Activated CD4-positive, alpha-beta T cell treated with anti-CD3 and anti-CD28 coated beads, Interleukin-2, amount 10 ng/mL, durations not matched to agents 7 days and 5 days (primary cell): ENCODE measurements around the gene ATP5MC3. TPM values are rescaled to one million over a fixed set of nuclear protein-coding genes. Genes with fewer than 3 reads are reported as not detected.

ENCODE experiments used
- CTCF ChIA-PET: fragments of 350-600 bp; sonication (Branson Sonifier 250); formaldehyde crosslinking; loops from one replicate; lab custom pipeline; 2021; ENCODE audit warnings: antibody characterized with exemption; lab: Charles Lee
- POLR2A ChIA-PET: fragments of 350-600 bp; sonication (Branson Sonifier 250); formaldehyde crosslinking; loops from one replicate; lab custom pipeline; 2021; ENCODE audit warnings: antibody characterized with exemption; lab: Charles Lee
- DNase-seq: peaks from one replicate; pipeline ENCODE4 v3.0.0-alpha.2; 2020
- H3K27ac Mint-ChIP-seq: one replicate; pipeline ENCODE4 v1.8.0; 2021; ENCODE audit warnings: mild to moderate bottlenecking, moderate library complexity, mixed read lengths
- H3K27me3 Mint-ChIP-seq: one replicate; pipeline ENCODE4 v1.8.0; 2021; ENCODE audit warnings: mixed read lengths
- H3K36me3 Mint-ChIP-seq: one replicate; pipeline ENCODE4 v1.8.0; 2021; ENCODE audit warnings: low read depth, mixed read lengths
- H3K4me1 Mint-ChIP-seq: one replicate; pipeline ENCODE4 v1.8.0; 2021; ENCODE audit warnings: mixed read lengths
- H3K4me3 Mint-ChIP-seq: one replicate; pipeline ENCODE4 v1.8.0; 2021; ENCODE audit warnings: mild to moderate bottlenecking, moderate library complexity, mixed read lengths
- H3K9me3 Mint-ChIP-seq: one replicate; pipeline ENCODE4 v1.8.0; 2021; ENCODE audit warnings: mixed read lengths
- total RNA-seq, 2 experiments: library from RNA; stranded (reverse); gene quantifications; one replicate each; pipeline ENCODE4 v1.2.3, GENCODE V29; 2021

Gene ATP5MC3
- total RNA-seq, 2 experiments from 2014 or later: 191 to 213 TPM

DNA sequence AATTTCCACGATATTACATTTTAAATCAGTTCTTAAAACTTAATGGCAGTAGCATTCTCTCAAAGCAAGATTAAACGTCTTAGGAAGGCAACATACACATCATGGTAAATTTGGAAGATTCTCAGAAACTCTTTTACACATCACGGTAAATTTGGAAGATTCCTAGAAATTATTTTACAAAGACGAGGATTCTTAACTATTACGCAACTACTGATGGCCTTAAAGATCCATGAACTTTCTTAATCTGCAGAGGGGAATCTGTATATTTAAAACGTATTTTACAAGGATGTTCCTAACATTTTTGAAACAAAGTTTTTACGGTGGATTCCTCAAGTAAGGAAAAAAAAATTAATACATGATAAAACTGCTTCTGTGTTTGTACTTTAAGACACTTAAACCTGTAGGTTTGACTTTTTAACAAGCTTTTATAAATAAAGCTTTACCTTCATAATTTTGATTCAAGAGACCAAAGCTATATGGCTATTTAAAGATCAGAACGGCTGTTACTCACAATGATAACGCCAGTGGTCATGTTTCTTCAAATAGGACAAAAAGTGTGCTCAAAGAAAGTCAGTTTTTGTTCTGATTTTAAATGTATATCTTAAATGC, 15.2 kb downstream of the ATP5MC3 start:
- Mint-ChIP-seq H3K9me3 (no peaks in the 10 kb centered on the region), H3K27ac (peak overlapping the region; percentile 41), H3K4me3 (peak overlapping the region; percentile 100)

GRCh38 chr2:175164235-175164634, 17.3 kb downstream of the ATP5MC3 start:
- Mint-ChIP-seq H3K27me3 (no peaks in the 10 kb centered on the region), H3K4me3 (no peak overlapping the region), H3K36me3 (peaks cover 13% of the 10 kb centered on the region), H3K27ac (peak overlapping the region; percentile 64), H3K9me3 (no peaks in the 10 kb centered on the region), H3K4me1 (peaks cover 35% of the 10 kb centered on the region)
- ChIA-PET CTCF (no interaction called here), POLR2A (no interaction called here)
- DNase-seq: no peak

More for the DNA sequence above, 15.2 kb downstream of the ATP5MC3 start:
- DNase-seq: no peak
- ChIA-PET CTCF (interaction anchor here (1.2 to 2.4 kb wide), 2 partner anchors 11 to 23 kb away, joined by 4 to 5 read pairs; no protein-coding TSS in a partner anchor), POLR2A (no interaction called here)
- H3K4me1 Mint-ChIP-seq: peaks cover 53% of the 10 kb centered on the region
- H3K36me3 Mint-ChIP-seq: peaks cover 12% of the 10 kb centered on the region
- H3K27me3 Mint-ChIP-seq: no peaks in the 10 kb centered on the region

DNA sequence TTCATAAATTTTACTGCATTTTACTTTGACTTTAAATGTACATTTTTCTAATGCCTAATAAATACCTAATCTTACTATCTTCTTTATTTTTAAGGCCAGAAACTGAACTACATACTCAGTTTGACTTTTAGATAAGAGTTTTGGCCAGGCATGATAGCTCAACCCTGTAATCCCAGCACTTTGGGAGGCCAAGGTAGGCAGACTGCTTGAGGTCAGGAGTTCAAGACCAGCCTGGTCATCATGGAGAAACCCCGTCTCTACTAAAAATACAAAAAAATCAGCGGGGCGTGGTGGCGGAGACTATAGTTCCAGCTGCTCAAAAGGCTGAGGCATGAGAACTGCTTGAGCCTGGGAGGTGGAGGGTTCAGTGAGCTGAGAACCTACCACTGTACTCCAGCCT, 22.6 kb downstream of the ATP5MC3 start:
- H3K27me3 Mint-ChIP-seq: no peaks in the 10 kb centered on the region
- ChIA-PET POLR2A (no interaction called here), CTCF (no interaction called here)
- H3K36me3 Mint-ChIP-seq: peaks cover 19% of the 10 kb centered on the region
- DNase-seq: no peak
- H3K4me3 Mint-ChIP-seq: no peak overlapping the region
- peaks cover 22% of the 10 kb centered on the region for H3K4me1 Mint-ChIP-seq
- H3K27ac Mint-ChIP-seq: no peak overlapping the region
- no peaks in the 10 kb centered on the region for H3K9me3 Mint-ChIP-seq

DNA sequence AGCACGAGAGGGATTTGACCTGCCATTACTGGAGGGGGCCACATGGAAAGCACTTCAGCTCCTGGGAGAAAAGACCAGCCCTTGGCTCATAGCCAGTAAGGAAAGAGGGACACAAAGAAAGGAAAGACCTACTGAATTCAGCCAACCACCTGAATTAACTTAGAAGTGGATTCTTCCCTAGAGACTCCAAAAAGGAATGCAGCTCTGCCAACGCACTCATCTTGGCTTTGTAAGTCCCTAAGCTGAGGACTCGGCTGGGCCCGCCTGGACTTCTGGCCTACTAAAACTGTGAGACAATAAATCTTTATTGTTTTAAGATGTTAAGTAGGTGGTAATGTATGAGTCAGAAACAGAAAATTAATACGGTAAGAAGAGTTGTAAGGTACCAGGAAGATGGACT, 25.0 kb downstream of the ATP5MC3 start:
- no peak for DNase-seq
- ChIA-PET CTCF (interaction anchor here (1.2 kb wide), 1 partner anchor 12 kb away, joined by 3 read pairs; no protein-coding TSS in a partner anchor), POLR2A (no interaction called here)
- Mint-ChIP-seq H3K36me3 (peaks cover 16% of the 10 kb centered on the region), H3K4me1 (peaks cover 32% of the 10 kb centered on the region), H3K4me3 (no peak overlapping the region), H3K27me3 (no peaks in the 10 kb centered on the region), H3K9me3 (no peaks in the 10 kb centered on the region), H3K27ac (no peak overlapping the region)

DNA sequence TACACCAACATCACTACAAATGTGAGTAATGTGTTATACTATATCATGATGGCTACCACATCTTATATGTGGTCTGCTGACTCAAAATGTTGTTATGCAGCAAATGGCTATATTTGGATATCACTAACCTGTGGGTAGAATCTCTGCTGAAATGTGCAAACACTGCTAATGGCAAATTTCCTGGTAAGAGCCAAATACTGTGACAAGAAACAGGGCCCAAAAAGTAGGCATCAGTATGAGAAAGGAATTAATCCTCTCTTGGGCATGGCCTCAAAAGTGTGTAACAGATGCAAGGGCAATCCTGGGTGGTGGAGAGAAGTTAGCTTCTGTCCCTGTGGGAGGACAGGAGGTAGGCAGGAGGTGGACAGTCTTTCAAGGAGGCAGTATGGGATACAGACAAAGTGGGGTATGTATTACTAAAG, 26.8 kb downstream of the ATP5MC3 start:
- DNase-seq: peak; percentile 17
- no peaks in the 10 kb centered on the region for H3K9me3 Mint-ChIP-seq
- H3K4me1 Mint-ChIP-seq: peaks cover 33% of the 10 kb centered on the region
- H3K4me3 Mint-ChIP-seq: no peak overlapping the region
- POLR2A ChIA-PET: no interaction called here
- peaks cover 18% of the 10 kb centered on the region for H3K36me3 Mint-ChIP-seq
- peak overlapping the region; percentile 61 for H3K27ac Mint-ChIP-seq
- CTCF ChIA-PET: interaction anchor here (0.6 to 1.3 kb wide), 3 partner anchors 11 to 52 kb away, joined by 3 to 5 read pairs (median 3); no protein-coding TSS in a partner anchor
- H3K27me3 Mint-ChIP-seq: no peaks in the 10 kb centered on the region

DNA sequence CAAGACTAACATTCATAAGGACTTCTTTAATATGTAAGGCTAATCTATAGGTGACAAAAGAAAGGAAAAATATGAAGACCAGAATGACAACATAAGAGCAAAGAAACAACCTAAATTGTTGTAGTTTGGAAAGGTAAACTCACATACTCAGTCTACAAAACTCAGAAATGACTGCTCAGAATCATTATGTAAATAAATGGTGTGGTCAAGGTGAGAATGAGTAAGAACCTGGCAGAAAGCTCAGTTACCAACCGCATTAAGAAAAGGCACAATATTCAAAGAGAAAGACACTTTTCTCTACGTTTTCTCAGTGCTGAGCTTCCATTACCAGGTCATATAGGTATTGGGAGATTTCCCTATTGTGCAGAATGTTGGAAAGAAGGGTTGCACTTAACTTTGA, 29.3 kb downstream of the ATP5MC3 start:
- ChIA-PET POLR2A (no interaction called here), CTCF (interaction anchor here (1.3 kb wide), 1 partner anchor 34 kb away, joined by 3 read pairs; no protein-coding TSS in a partner anchor)
- no peaks in the 10 kb centered on the region for H3K9me3 Mint-ChIP-seq
- H3K36me3 Mint-ChIP-seq: peaks cover 33% of the 10 kb centered on the region
- H3K4me1 Mint-ChIP-seq: peaks cover 39% of the 10 kb centered on the region
- H3K27ac Mint-ChIP-seq: no peak overlapping the region
- H3K4me3 Mint-ChIP-seq: no peak overlapping the region
- H3K27me3 Mint-ChIP-seq: no peaks in the 10 kb centered on the region
- no peak for DNase-seq

DNA sequence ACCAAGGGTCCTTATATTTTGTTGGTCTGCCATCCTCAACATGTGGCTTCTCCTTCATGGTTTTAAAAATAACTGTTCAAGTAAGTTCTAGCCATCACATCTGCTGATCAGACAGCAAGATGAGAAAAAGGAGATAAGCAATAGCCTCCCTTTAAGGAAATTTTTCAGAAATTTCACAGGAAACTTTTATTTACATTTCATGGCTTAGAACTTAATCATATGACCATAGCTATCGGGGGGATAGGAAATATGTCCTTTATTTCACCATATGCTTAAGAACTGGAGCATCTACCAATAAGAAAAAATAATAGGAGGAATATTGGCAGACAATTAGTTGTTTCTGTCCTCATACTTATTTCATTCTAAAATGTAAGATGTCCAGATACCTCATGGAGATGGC, 29.7 kb downstream of the ATP5MC3 start:
- DNase-seq: no peak
- no peak overlapping the region for H3K4me3 Mint-ChIP-seq
- H3K27me3 Mint-ChIP-seq: no peaks in the 10 kb centered on the region
- peaks cover 30% of the 10 kb centered on the region for H3K36me3 Mint-ChIP-seq
- no peak overlapping the region for H3K27ac Mint-ChIP-seq
- peaks cover 37% of the 10 kb centered on the region for H3K4me1 Mint-ChIP-seq
- H3K9me3 Mint-ChIP-seq: no peaks in the 10 kb centered on the region
- POLR2A ChIA-PET: no interaction called here
- CTCF ChIA-PET: interaction anchor here (1.3 kb wide), 1 partner anchor 35 kb away, joined by 3 read pairs; no protein-coding TSS in a partner anchor

GRCh38 chr2:175147186-175147585, 34.3 kb downstream of the ATP5MC3 start:
- H3K27me3 Mint-ChIP-seq: no peaks in the 10 kb centered on the region
- H3K9me3 Mint-ChIP-seq: no peaks in the 10 kb centered on the region
- POLR2A ChIA-PET: no interaction called here
- CTCF ChIA-PET: interaction anchor here (1.1 kb wide), 1 partner anchor 31 kb away, joined by 3 read pairs; no protein-coding TSS in a partner anchor
- peaks cover 19% of the 10 kb centered on the region for H3K4me1 Mint-ChIP-seq
- H3K36me3 Mint-ChIP-seq: peaks cover 31% of the 10 kb centered on the region
- DNase-seq: no peak
- no peak overlapping the region for H3K4me3 Mint-ChIP-seq
- H3K27ac Mint-ChIP-seq: no peak overlapping the region

- Mint-ChIP-seq H3K36me3 (peaks cover 27% of the 10 kb centered on the region), H3K4me1 (peaks cover 7% of the 10 kb centered on the region), H3K27me3 (no peaks in the 10 kb centered on the region), H3K4me3 (no peak overlapping the region), H3K9me3 (no peaks in the 10 kb centered on the region), H3K27ac (no peak overlapping the region)
- POLR2A ChIA-PET: no interaction called here
- DNase-seq: no peak
- CTCF ChIA-PET: no interaction called here
Measured at GRCh38 chr2:175143678-175144077, 37.8 kb downstream of the ATP5MC3 start.

DNA sequence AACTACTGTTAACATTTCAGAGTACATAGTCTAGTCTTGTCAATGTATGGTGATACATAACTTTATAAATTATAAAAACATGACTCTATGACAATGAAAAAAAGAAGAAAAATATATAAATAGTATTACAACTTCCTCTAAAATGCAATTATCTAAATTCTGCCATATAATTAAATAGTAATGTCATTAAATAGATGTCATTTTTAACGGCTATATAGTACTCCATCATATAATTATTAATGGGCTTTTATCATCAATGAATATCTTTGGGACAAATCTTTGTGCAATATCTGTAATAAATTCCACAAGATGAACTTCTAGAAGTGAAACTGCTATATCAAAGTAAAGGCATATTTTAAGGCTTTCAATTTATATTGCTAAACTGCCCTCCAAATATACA, 38.3 kb downstream of the ATP5MC3 start:
- H3K9me3 Mint-ChIP-seq: no peaks in the 10 kb centered on the region
- ChIA-PET POLR2A (no interaction called here), CTCF (interaction anchor here (0.8 kb wide), 1 partner anchor 23 kb away, joined by 4 read pairs; no protein-coding TSS in a partner anchor)
- peaks cover 7% of the 10 kb centered on the region for H3K4me1 Mint-ChIP-seq
- H3K27me3 Mint-ChIP-seq: no peaks in the 10 kb centered on the region
- no peak overlapping the region for H3K4me3 Mint-ChIP-seq
- H3K36me3 Mint-ChIP-seq: peaks cover 26% of the 10 kb centered on the region
- DNase-seq: no peak
- H3K27ac Mint-ChIP-seq: no peak overlapping the region

GRCh38 chr2:175140332-175140731, 41.2 kb downstream of the ATP5MC3 start:
- no peak for DNase-seq
- CTCF ChIA-PET: no interaction called here
- Mint-ChIP-seq H3K27me3 (no peaks in the 10 kb centered on the region), H3K36me3 (peaks cover 29% of the 10 kb centered on the region), H3K4me3 (no peak overlapping the region), H3K4me1 (peaks cover 16% of the 10 kb centered on the region), H3K27ac (no peak overlapping the region), H3K9me3 (no peaks in the 10 kb centered on the region)
- POLR2A ChIA-PET: no interaction called here

DNA sequence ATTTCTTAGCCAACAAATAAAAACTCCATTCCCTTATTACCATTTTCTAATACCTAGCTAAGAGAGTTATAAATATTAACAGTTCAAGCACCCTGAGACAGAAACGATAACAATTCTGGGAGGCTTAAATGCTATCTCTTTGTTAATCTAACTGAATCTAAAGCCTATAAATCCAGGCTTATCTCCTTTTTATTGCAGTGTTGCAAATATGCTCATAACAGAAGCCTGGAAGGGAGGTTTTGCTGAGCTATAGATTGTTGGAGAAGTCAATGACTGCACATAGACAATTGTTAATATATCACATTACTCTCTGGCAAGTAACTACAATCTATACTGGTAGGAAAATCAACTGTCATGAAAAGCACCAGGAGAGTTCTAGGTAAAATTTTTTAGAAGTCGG, 43.7 kb downstream of the ATP5MC3 start:
- H3K4me3 Mint-ChIP-seq: no peak overlapping the region
- ChIA-PET POLR2A (no interaction called here), CTCF (interaction anchor here (1.2 to 1.8 kb wide), 2 partner anchors 13 to 18 kb away, joined by 4 to 6 read pairs; no protein-coding TSS in a partner anchor)
- peaks cover 16% of the 10 kb centered on the region for H3K4me1 Mint-ChIP-seq
- peaks cover 29% of the 10 kb centered on the region for H3K36me3 Mint-ChIP-seq
- H3K9me3 Mint-ChIP-seq: no peaks in the 10 kb centered on the region
- DNase-seq: no peak
- H3K27me3 Mint-ChIP-seq: no peaks in the 10 kb centered on the region
- no peak overlapping the region for H3K27ac Mint-ChIP-seq
